Measurements from ENCODE around the gene PACS2.

Gene PACS2

GRCh38 chr14:105437723-105438500, 123.4 kb downstream of the PACS2 start:
- no peak for DNase-seq (ENCODE audit: low read depth in 3 of 3, low spot score in 1 of 3)

GRCh38 chr14:105439179-105439578, 124.6 kb downstream of the PACS2 start:
- no peak for DNase-seq (ENCODE audit: low read depth in 3 of 3, low spot score in 1 of 3)

GRCh38 chr14:105439710-105440553, 125.4 kb downstream of the PACS2 start:
- DNase-seq (ENCODE audit: low read depth in 3 of 3, low spot score in 1 of 3): no peak

- no peak for DNase-seq (ENCODE audit: low read depth in 3 of 3, low spot score in 1 of 3)
These were observed 126.0 kb downstream of the PACS2 start for GRCh38 chr14:105440554-105440900.

- DNase-seq (ENCODE audit: low read depth in 3 of 3, low spot score in 1 of 3): no peak
These were observed 126.4 kb downstream of the PACS2 start for GRCh38 chr14:105440992-105441391.

GRCh38 chr14:105442125-105442524, 127.6 kb downstream of the PACS2 start:
- no peak for DNase-seq (ENCODE audit: low read depth in 3 of 3, low spot score in 1 of 3)

GRCh38 chr14:105442834-105443233, 128.3 kb downstream of the PACS2 start:
- DNase-seq (ENCODE audit: low read depth in 3 of 3, low spot score in 1 of 3): no peak

- no peak for DNase-seq (ENCODE audit: low read depth in 3 of 3, low spot score in 1 of 3)
These were observed 130.3 kb downstream of the PACS2 start for GRCh38 chr14:105444859-105445258.

GRCh38 chr14:105445290-105445689, 130.7 kb downstream of the PACS2 start:
- no peak for DNase-seq (ENCODE audit: low read depth in 3 of 3, low spot score in 1 of 3)

- no peak for DNase-seq (ENCODE audit: low read depth in 3 of 3, low spot score in 1 of 3)
These were observed 131.6 kb downstream of the PACS2 start for GRCh38 chr14:105445901-105446845.

GRCh38 chr14:105446971-105447370, 132.4 kb downstream of the PACS2 start:
- no peak for DNase-seq (ENCODE audit: low read depth in 3 of 3, low spot score in 1 of 3)

Measured in stimulated activated CD4-positive, alpha-beta T cell treated with anti-CD3 and anti-CD28 coated beads, TNF-alpha, amount 100 ng/mL, for 1 hour (primary cell).